OCI-LY7 (cell line): ENCODE results near the gene BANF1.

Source experiments
- EZH2phosphoT487 ChIP-seq: fragments of 200-600 bp; sonication (generic); IDR thresholded peaks from 2 replicates; pipeline ENCODE4 v1.6.1; 2018; ENCODE audit warnings: low read depth, borderline replicate concordance, mild to moderate bottlenecking, mixed run types, antibody characterized with exemption, low read length, moderate library complexity, mixed read lengths
- TF ChIP-seq, protein P1 (sequence below): fragments of 200-600 bp; sonication (generic); conservative IDR thresholded peaks from 2 replicates; pipeline ENCODE4 v1.5.1; 2014; ENCODE audit warnings: mild to moderate bottlenecking, antibody characterized with exemption, low read length, moderate library complexity, mixed read lengths

DNA sequence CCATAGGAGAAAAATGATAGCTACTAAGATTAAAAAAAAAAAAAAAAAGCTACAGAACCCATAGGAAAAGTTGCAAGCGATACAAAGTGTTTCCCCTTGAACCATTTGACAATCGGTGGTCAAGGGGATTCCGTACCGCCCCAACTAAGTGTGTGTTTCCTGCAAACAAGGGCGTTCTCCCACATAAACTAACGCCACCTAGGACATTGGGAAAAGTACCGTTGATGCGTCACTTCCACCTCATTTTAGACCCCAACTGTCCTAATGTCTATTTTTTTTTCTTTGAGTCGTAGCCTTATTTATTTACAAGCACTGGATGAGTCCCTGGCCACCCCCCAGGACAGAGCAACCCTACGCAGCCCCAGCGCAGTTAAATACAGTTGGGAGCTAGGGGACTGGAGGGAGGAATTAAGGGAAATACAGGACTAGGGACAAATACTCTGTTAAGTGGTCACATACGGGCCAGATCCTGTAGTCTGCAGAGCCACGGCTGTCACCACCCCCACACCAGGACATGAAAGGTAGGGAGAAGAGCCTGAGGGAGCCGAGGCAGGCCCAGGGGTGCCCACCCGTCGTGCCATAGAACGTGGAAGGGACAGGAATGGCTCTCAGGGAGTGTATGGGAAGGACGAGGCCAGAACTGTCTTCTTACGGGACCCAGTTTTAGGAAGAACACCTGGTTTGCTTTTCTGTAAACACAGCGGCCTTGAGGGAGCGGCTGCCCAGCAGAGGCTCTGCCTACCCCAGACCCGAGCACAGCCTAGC is 19.3 kb upstream of the BANF1 start:
- TF ChIP-seq, protein P1, sequence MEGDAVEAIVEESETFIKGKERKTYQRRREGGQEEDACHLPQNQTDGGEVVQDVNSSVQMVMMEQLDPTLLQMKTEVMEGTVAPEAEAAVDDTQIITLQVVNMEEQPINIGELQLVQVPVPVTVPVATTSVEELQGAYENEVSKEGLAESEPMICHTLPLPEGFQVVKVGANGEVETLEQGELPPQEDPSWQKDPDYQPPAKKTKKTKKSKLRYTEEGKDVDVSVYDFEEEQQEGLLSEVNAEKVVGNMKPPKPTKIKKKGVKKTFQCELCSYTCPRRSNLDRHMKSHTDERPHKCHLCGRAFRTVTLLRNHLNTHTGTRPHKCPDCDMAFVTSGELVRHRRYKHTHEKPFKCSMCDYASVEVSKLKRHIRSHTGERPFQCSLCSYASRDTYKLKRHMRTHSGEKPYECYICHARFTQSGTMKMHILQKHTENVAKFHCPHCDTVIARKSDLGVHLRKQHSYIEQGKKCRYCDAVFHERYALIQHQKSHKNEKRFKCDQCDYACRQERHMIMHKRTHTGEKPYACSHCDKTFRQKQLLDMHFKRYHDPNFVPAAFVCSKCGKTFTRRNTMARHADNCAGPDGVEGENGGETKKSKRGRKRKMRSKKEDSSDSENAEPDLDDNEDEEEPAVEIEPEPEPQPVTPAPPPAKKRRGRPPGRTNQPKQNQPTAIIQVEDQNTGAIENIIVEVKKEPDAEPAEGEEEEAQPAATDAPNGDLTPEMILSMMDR, result no peak
- TF ChIP-seq EZH2phosphoT487, result no peak
